Retinal pigment epithelial cell (primary cell): Measurements from ENCODE around the gene UCK1.

ENCODE experiments used
- DNase-seq: peaks from one replicate; pipeline ENCODE4 v3.0.0-alpha.2; 2010; ENCODE audit warnings: low read depth
- H3K4me3 ChIP-seq: 2 replicates; pipeline ENCODE4 v1.5.1; 2011; ENCODE audit warnings: mild to moderate bottlenecking, low read length, control low read depth, moderate library complexity
- CTCF ChIP-seq: conservative IDR thresholded peaks from 2 replicates; pipeline ENCODE4 v1.5.1; 2011; ENCODE audit warnings: low read depth, low read length, control low read depth, inconsistent platforms

UCK1 gene

GRCh38 chr9:131473891-131474290 is 57.2 kb downstream of the UCK1 start:
- no peak for TF ChIP-seq CTCF
- no peak overlapping the region for H3K4me3 ChIP-seq
- no peak for DNase-seq
